Mesenchymal stem cell (in vitro differentiated cells and primary cell): ENCODE measurements around the gene MMP1. TPM values are rescaled to one million over a fixed set of nuclear protein-coding genes. Genes with fewer than 3 reads are reported as not detected.

Experiments used
- DNase-seq: peaks from one replicate; pipeline ENCODE4 v3.0.0-alpha.2; 2013
- H2AFZ ChIP-seq: one replicate; pipeline ENCODE4 v1.6.1; 2013; ENCODE audit warnings: low read depth, mild to moderate bottlenecking, control low read depth, inconsistent platforms, low read length, moderate library complexity
- H2AK5ac ChIP-seq: 2 replicates; pipeline ENCODE4 v1.6.1; 2013; ENCODE audit warnings: low read length, moderate library complexity, mild to moderate bottlenecking, inconsistent platforms; ENCODE audit not compliant: severe bottlenecking
- H2BK120ac ChIP-seq: one replicate; pipeline ENCODE4 v1.6.1; 2013; ENCODE audit warnings: low read depth, mild to moderate bottlenecking, inconsistent platforms, low read length, moderate library complexity
- H2BK12ac ChIP-seq, 2 experiments: one replicate each; pipeline ENCODE4 v1.6.1; 2013; ENCODE audit warnings: inconsistent platforms in 2 of 2, low read length in 2 of 2, mild to moderate bottlenecking in 2 of 2, moderate library complexity in 2 of 2, control low read depth in 1 of 2
- H2BK15ac ChIP-seq: one replicate; pipeline ENCODE4 v1.6.1; 2013; ENCODE audit warnings: mild to moderate bottlenecking, low read depth, inconsistent platforms; ENCODE audit not compliant: poor library complexity, severe bottlenecking
- H2BK5ac ChIP-seq: 2 replicates; pipeline ENCODE4 v1.6.1; 2013; ENCODE audit warnings: low read depth, mild to moderate bottlenecking, low read length, control low read depth, inconsistent platforms; ENCODE audit not compliant: poor library complexity, severe bottlenecking
- H3K14ac ChIP-seq, 2 experiments: one replicate each; pipeline ENCODE4 v1.6.1; 2013; ENCODE audit warnings: inconsistent platforms in 2 of 2, low read length in 2 of 2, control low read depth in 1 of 2, mild to moderate bottlenecking in 1 of 2, moderate library complexity in 1 of 2
- H3K18ac ChIP-seq, 2 experiments: one replicate each; pipeline ENCODE4 v1.6.1; 2013; ENCODE audit warnings: inconsistent platforms in 2 of 2, low read length in 2 of 2, control low read depth in 1 of 2, low read depth in 1 of 2, mild to moderate bottlenecking in 1 of 2
- H3K23ac ChIP-seq, 2 experiments: one replicate each; pipeline ENCODE4 v1.6.1; 2013; ENCODE audit warnings: inconsistent platforms in 2 of 2, low read length in 2 of 2, mild to moderate bottlenecking in 2 of 2, moderate library complexity in 2 of 2, control low read depth in 1 of 2
- H3K27ac ChIP-seq: 2 replicates; pipeline ENCODE4 v1.5.1; 2013; ENCODE audit warnings: mild to moderate bottlenecking, moderate library complexity, low read length, control low read depth, inconsistent platforms; ENCODE audit not compliant: poor library complexity, severe bottlenecking
- H3K27me3 ChIP-seq, 2 experiments: 2 replicates each; pipeline versions ENCODE4 v1.6.1 to v1.7.0; 2013; ENCODE audit warnings: low read length in 2 of 2, mild to moderate bottlenecking in 2 of 2, moderate library complexity in 2 of 2, control low read depth in 1 of 2, inconsistent platforms in 1 of 2; ENCODE audit not compliant: control insufficient read depth in 1 of 2, insufficient read depth in 1 of 2
- H3K36me3 ChIP-seq, 2 experiments: 2 replicates each; pipeline versions ENCODE4 v1.6.1 to v1.7.0; 2013; ENCODE audit warnings: low read length in 2 of 2, control low read depth in 1 of 2, inconsistent platforms in 1 of 2, low read depth in 1 of 2, mild to moderate bottlenecking in 1 of 2; ENCODE audit not compliant: insufficient read depth in 2 of 2, control insufficient read depth in 1 of 2
- H3K4ac ChIP-seq, 2 experiments: one replicate each; pipeline ENCODE4 v1.6.1; 2013; ENCODE audit warnings: inconsistent platforms in 2 of 2, low read length in 2 of 2, mild to moderate bottlenecking in 2 of 2, moderate library complexity in 2 of 2, control low read depth in 1 of 2, low read depth in 1 of 2
- H3K4me1 ChIP-seq: 2 replicates; pipeline ENCODE4 v1.6.1; 2013; ENCODE audit warnings: low read depth, low read length, control low read depth; ENCODE audit not compliant: control insufficient read depth, insufficient read depth
- H3K4me2 ChIP-seq: 2 replicates; pipeline ENCODE4 v1.6.1; 2013; ENCODE audit warnings: low read length, mild to moderate bottlenecking, inconsistent platforms; ENCODE audit not compliant: poor library complexity, severe bottlenecking
- H3K4me3 ChIP-seq, 2 experiments: 2 replicates each; pipeline versions ENCODE4 v1.5.1 to v1.7.0; 2013; ENCODE audit warnings: low read length in 2 of 2, mild to moderate bottlenecking in 2 of 2, control low read depth in 1 of 2, low read depth in 1 of 2; ENCODE audit not compliant: insufficient read depth in 1 of 2
- H3K79me1 ChIP-seq: replicated peaks from 2 replicates; pipeline ENCODE4 v1.6.1; 2013; ENCODE audit warnings: mild to moderate bottlenecking, control low read depth, low read length, inconsistent platforms; ENCODE audit not compliant: poor library complexity, severe bottlenecking
- H3K9ac ChIP-seq: 2 replicates; pipeline ENCODE4 v1.7.0; 2013; ENCODE audit warnings: mild to moderate bottlenecking, low read length, moderate library complexity
- H3K9me3 ChIP-seq: 2 replicates; pipeline ENCODE4 v1.7.0; 2013; ENCODE audit warnings: mild to moderate bottlenecking, low read length; ENCODE audit not compliant: control insufficient read depth
- H4K8ac ChIP-seq: one replicate; pipeline ENCODE4 v1.6.1; 2013; ENCODE audit warnings: inconsistent platforms, mild to moderate bottlenecking, low read length, moderate library complexity
- H4K91ac ChIP-seq: one replicate; pipeline ENCODE4 v1.6.1; 2013; ENCODE audit warnings: mild to moderate bottlenecking, low read length, inconsistent platforms
- WGBS: methylation state at CpG from one replicate; pipeline ENCODE4 v1.1.7; 2013; ENCODE audit warnings: mixed read lengths; 5-methylcytosine and 5-hydroxymethylcytosine counted together
- polyA plus RNA-seq, 2 experiments: library from polyadenylated mRNA; stranded (reverse); fragments of 200-250 nt; gene quantifications; one replicate each; pipeline ENCODE4 v1.2.3, GENCODE V29; 2013

The MMP1 gene
- 183 TPM for polyA plus RNA-seq (2013, experiment 1 of 2)
- polyA plus RNA-seq (2013, experiment 2 of 2) = 181 TPM

- Histone ChIP-seq H2AFZ (no peak within 1 kb of the TSS), H4K8ac (no peak within 1 kb of the TSS), H3K18ac (peak within 1 kb of the TSS in 1 of 2 experiments; percentile 59), H3K9me3 (no peaks in the 10 kb centered on the region), H3K4ac (peak within 1 kb of the TSS in 1 of 2 experiments; percentile 32), H3K79me1 (no peaks in the 10 kb centered on the region), H3K9ac (no peak within 1 kb of the TSS), H3K23ac (no peak within 1 kb of the TSS), H2BK12ac (peak within 1 kb of the TSS in 1 of 2 experiments; percentile 90), H3K4me1 (peaks cover 2% of the 10 kb centered on the region), H3K27me3 (no peaks in the 10 kb centered on the region), H3K14ac (no peak within 1 kb of the TSS), H3K4me3 (peak within 1 kb of the TSS in 1 of 2 experiments; percentile 26), H2AK5ac (no peak within 1 kb of the TSS), H3K27ac (no peak within 1 kb of the TSS), H4K91ac (no peak within 1 kb of the TSS), H3K36me3 (peaks cover 0 to 7% of the 10 kb centered on the region in 2 experiments), H3K4me2 (no peak within 1 kb of the TSS), H2BK120ac (no peak within 1 kb of the TSS), H2BK5ac (no peak within 1 kb of the TSS), H2BK15ac (no peak within 1 kb of the TSS)
- WGBS = 94% methylated on average over 6 of the region's 7 CpGs
- DNase-seq = peak; percentile 89
Observed at GRCh38 chr11:102798012-102798746, at the start of gene MMP1. Gene MMP1 (minus strand): TSS chr11:102798160. CDS start chr11:102798092, 68 bp downstream.

GRCh38 chr11:102846292-102846691, 48.3 kb upstream of the MMP1 start:
- DNase-seq = no peak
- H3K4me2 ChIP-seq = no peak overlapping the region
- no peaks in the 10 kb centered on the region for H3K4me1 ChIP-seq
- WGBS = 57% methylated on average over 2 of the region's 3 CpGs
- no peak overlapping the region for H3K4me3 ChIP-seq
- no peak overlapping the region for H2BK12ac ChIP-seq
- H2AFZ ChIP-seq = no peak overlapping the region
- H2BK120ac ChIP-seq = no peak overlapping the region
- H3K79me1 ChIP-seq = no peaks in the 10 kb centered on the region
- H3K23ac ChIP-seq = no peak overlapping the region
- H3K27ac ChIP-seq = no peak overlapping the region
- no peak overlapping the region for H2BK15ac ChIP-seq
- no peaks in the 10 kb centered on the region for H3K27me3 ChIP-seq
- H4K8ac ChIP-seq = no peak overlapping the region
- H2AK5ac ChIP-seq = no peak overlapping the region
- no peaks in the 10 kb centered on the region for H3K9me3 ChIP-seq
- no peak overlapping the region for H3K9ac ChIP-seq
- H3K18ac ChIP-seq = no peak overlapping the region
- H3K14ac ChIP-seq = no peak overlapping the region
- no peak overlapping the region for H4K91ac ChIP-seq
- H2BK5ac ChIP-seq = no peak overlapping the region
- no peaks in the 10 kb centered on the region for H3K36me3 ChIP-seq
- H3K4ac ChIP-seq = no peak overlapping the region

- no peak within 1 kb of the TSS for H3K27ac ChIP-seq
- H2BK12ac ChIP-seq = peak within 1 kb of the TSS; percentile 15 to 61
- no peak within 1 kb of the TSS for H2BK15ac ChIP-seq
- no peak within 1 kb of the TSS for H3K18ac ChIP-seq
- peak within 1 kb of the TSS in 1 of 2 experiments; percentile 59 for H3K14ac ChIP-seq
- no peak within 1 kb of the TSS for H2BK120ac ChIP-seq
- no peak within 1 kb of the TSS for H3K23ac ChIP-seq
- no peaks in the 10 kb centered on the region for H3K27me3 ChIP-seq
- no peak within 1 kb of the TSS for H2BK5ac ChIP-seq
- no peak within 1 kb of the TSS for H3K4me2 ChIP-seq
- no peaks in the 10 kb centered on the region for H3K79me1 ChIP-seq
- no peak within 1 kb of the TSS for H3K4ac ChIP-seq
- H3K9ac ChIP-seq = no peak within 1 kb of the TSS
- H3K9me3 ChIP-seq = no peaks in the 10 kb centered on the region
- peak within 1 kb of the TSS; percentile 61 for H4K91ac ChIP-seq
- no peak within 1 kb of the TSS for H3K4me3 ChIP-seq
- peak; percentile 37 for DNase-seq
- H4K8ac ChIP-seq = peak within 1 kb of the TSS; percentile 35
- no peaks in the 10 kb centered on the region for H3K36me3 ChIP-seq
- H2AFZ ChIP-seq = no peak within 1 kb of the TSS
- 43% methylated on average over 4 of the region's 4 CpGs for WGBS
- no peaks in the 10 kb centered on the region for H3K4me1 ChIP-seq
- no peak within 1 kb of the TSS for H2AK5ac ChIP-seq
Observed at GRCh38 chr11:102843489-102843888, 45.5 kb upstream of the MMP1 start, which contains the start of gene MMP3. Gene MMP3 (minus strand): TSS chr11:102843609. CDS start chr11:102843546, 63 bp downstream.

- H3K9me3 ChIP-seq = no peaks in the 10 kb centered on the region
- no peaks in the 10 kb centered on the region for H3K79me1 ChIP-seq
- H3K4ac ChIP-seq = no peak overlapping the region
- H3K27me3 ChIP-seq = no peaks in the 10 kb centered on the region
- H2AFZ ChIP-seq = no peak overlapping the region
- H3K14ac ChIP-seq = no peak overlapping the region
- H2BK12ac ChIP-seq = no peak overlapping the region
- H3K9ac ChIP-seq = no peak overlapping the region
- H3K4me3 ChIP-seq = no peak overlapping the region
- H2BK120ac ChIP-seq = no peak overlapping the region
- H4K91ac ChIP-seq = no peak overlapping the region
- 88% methylated on average over 1 of the region's 1 CpG for WGBS
- no peak overlapping the region for H4K8ac ChIP-seq
- H3K27ac ChIP-seq = no peak overlapping the region
- H2AK5ac ChIP-seq = no peak overlapping the region
- H3K4me1 ChIP-seq = no peaks in the 10 kb centered on the region
- H3K4me2 ChIP-seq = no peak overlapping the region
- H2BK15ac ChIP-seq = no peak overlapping the region
- no peak overlapping the region for H3K18ac ChIP-seq
- H3K23ac ChIP-seq = no peak overlapping the region
- H2BK5ac ChIP-seq = no peak overlapping the region
- H3K36me3 ChIP-seq = no peaks in the 10 kb centered on the region
- no peak for DNase-seq
Observed at GRCh38 chr11:102842930-102843329, 45.0 kb upstream of the MMP1 start.
